Right lobe of liver (tissue), 6 donors: Measurements from ENCODE around the gene RGS1. TPM values are rescaled to one million over a fixed set of nuclear protein-coding genes. Genes with fewer than 3 reads are reported as not detected.
A peak's percentile ranks its signal among the peaks of the same experiment; 100 is the strongest.

Experiments
- ATAC-seq, 4 donors: fragments of 200-7000 bp; cut with Tn5 transposase; one replicate each; pipeline ENCODE4 v1.9.1; 2020; ENCODE audit warnings: mild to moderate bottlenecking in 4 of 4, moderate library complexity in 4 of 4
- DNase-seq, 3 donors: peaks; one replicate each; pipeline ENCODE4 v3.0.0-alpha.2; 2020
- H3K27ac ChIP-seq, 3 donors: fragments of 200-600 bp; one replicate each; pipeline ENCODE4 v1.8.0; 2022
- H3K27me3 ChIP-seq, 2 donors: fragments of 200-600 bp; one replicate each; pipeline ENCODE4 v1.8.0; 2022
- H3K36me3 ChIP-seq, 4 donors: fragments of 200-600 bp; sonication (generic) in 1 of 4; one replicate each; pipeline versions ENCODE4 v1.5.1 to v1.8.0; 2017 to 2022; ENCODE audit warnings: control low read depth in 1 of 4
- H3K4me1 ChIP-seq, 4 donors: fragments of 200-600 bp; sonication (generic) in 1 of 4; one replicate each; pipeline versions ENCODE4 v1.5.1 to v1.8.0; 2017 to 2022; ENCODE audit warnings: control low read depth in 1 of 4
- H3K4me3 ChIP-seq, 3 donors: fragments of 200-600 bp; one replicate each; pipeline ENCODE4 v1.8.0; 2022
- H3K9me3 ChIP-seq, 4 donors: fragments of 200-600 bp; sonication (generic) in 1 of 4; one replicate each; pipeline versions ENCODE4 v1.5.1 to v1.8.0; 2017 to 2022; ENCODE audit warnings: control low read depth in 1 of 4
- CTCF ChIP-seq, 4 donors: fragments of 200-600 bp in 3 of 4; fragments of 450-650 bp in 1 of 4; IDR thresholded peaks; one replicate each; pipeline versions ENCODE4 v1.5.1 to v1.8.0; 2016 to 2022; ENCODE audit warnings: antibody characterized with exemption in 4 of 4, mild to moderate bottlenecking in 2 of 4
- POLR2A ChIP-seq: fragments of 450-650 bp; IDR thresholded peaks from one replicate; pipeline ENCODE4 v1.6.1; 2017; ENCODE audit warnings: antibody characterized with exemption, mild to moderate bottlenecking
- WGBS: methylation state at CpG from one replicate; pipeline ENCODE4 v1.1.6; 2018; ENCODE audit warnings: low coverage, low lambda C conversion rate; ENCODE audit not compliant: insufficient coverage; ENCODE audit errors: missing lambda C conversion rate; 5-methylcytosine and 5-hydroxymethylcytosine counted together
- intact Hi-C, 2 donors: fragments of 100-400 bp; cut with DNase I; formaldehyde crosslinking; loops; one replicate each; pipeline versions ENCODE4 v1.11.2 to v1.14.1; 2022
- total RNA-seq, 6 experiments: library from RNA; depleted of rRNA in 2 of 6; stranded (reverse); fragments of >200 nt in 2 of 6; fragmentation: NEBNext Ultra II Directional in 3 of 6; extraction: Animal tissue kit (Norgen Biotek cat#: 25700) in 3 of 6; gene quantifications; one replicate each; pipeline versions ENCODE4 v1.1.0 to v1.2.4, GENCODE V29; 2016 to 2023
- donor health status: DM: no; HTN: yes; CAD: no.
- donor health status: DM: no; HTN: no; CAD: no.
- donor health status: DM: no; HTN: no; CAD: no.
- donor health status: DM: no; HTN: yes; CAD: no.
- donor health status: DM: no; HTN: yes; CAD: no.

RGS1 gene
- total RNA-seq, 6 experiments from 2014 or later, result 2.6 to 29.8 (median 9.5) TPM

- TF ChIP-seq CTCF (IDR thresholded peaks at IDR 0.05), result no peak
- peak; percentile 28 for TF ChIP-seq POLR2A
- H3K27ac ChIP-seq, result no peak overlapping the region
- H3K9me3 ChIP-seq, result no peaks in the 10 kb centered on the region
- H3K4me3 ChIP-seq, result no peak overlapping the region
- no peaks in the 10 kb centered on the region for H3K36me3 ChIP-seq
- H3K4me1 ChIP-seq, result no peaks in the 10 kb centered on the region
- ATAC-seq, result peak in 2 of 4 donors; percentile 34 to 43
- WGBS, result 68% methylated on average over 3 of the region's 3 CpGs
- no peak for DNase-seq
- intact Hi-C loops, result no loop called here
- no peaks in the 10 kb centered on the region for H3K27me3 ChIP-seq
These were observed 36.9 kb upstream of the RGS1 start for GRCh38 chr1:192538407-192539296.

GRCh38 chr1:192539297-192540092 lies 36.1 kb upstream of the RGS1 start:
- no peak for DNase-seq

GRCh38 chr1:192543445-192543844 lies 32.1 kb upstream of the RGS1 start:
- DNase-seq, result no peak

More at GRCh38 chr1:192539297-192540092, 36.1 kb upstream of the RGS1 start:
- no peaks in the 10 kb centered on the region for H3K9me3 ChIP-seq
- intact Hi-C loops, result no loop called here
- no peak overlapping the region for H3K27ac ChIP-seq
- 57% methylated on average over 4 of the region's 4 CpGs for WGBS
- no peaks in the 10 kb centered on the region for H3K4me1 ChIP-seq
- no peak overlapping the region for H3K4me3 ChIP-seq
- H3K27me3 ChIP-seq, result no peaks in the 10 kb centered on the region
- ATAC-seq, result peak in 1 of 4 donors; percentile 51
- no peaks in the 10 kb centered on the region for H3K36me3 ChIP-seq
- TF ChIP-seq CTCF (IDR thresholded peaks at IDR 0.05) (no peak), POLR2A (no peak)

More at GRCh38 chr1:192543445-192543844, 32.1 kb upstream of the RGS1 start:
- no peak for TF ChIP-seq CTCF (IDR thresholded peaks at IDR 0.05)
- TF ChIP-seq POLR2A, result no peak
- intact Hi-C loops, result no loop called here
- H3K4me1 ChIP-seq, result no peaks in the 10 kb centered on the region
- WGBS, result 85% methylated on average over 5 of the region's 5 CpGs
- no peak overlapping the region for H3K27ac ChIP-seq
- ATAC-seq, result no peak
- H3K36me3 ChIP-seq, result no peaks in the 10 kb centered on the region
- H3K4me3 ChIP-seq, result no peak overlapping the region
- H3K9me3 ChIP-seq, result no peaks in the 10 kb centered on the region
- H3K27me3 ChIP-seq, result no peaks in the 10 kb centered on the region
